ENCODE results near the gene FAM110A. TPM values are rescaled to one million over a fixed set of nuclear protein-coding genes. Genes with fewer than 3 reads are reported as not detected.
"Not testable (repeated sequence)": the region's sequence is repeated elsewhere in the genome, so short reads cannot be mapped to it uniquely, and the experiment has no call there.

The FAM110A gene
- total RNA-seq, 1 donor from 2014 or later = 12.8 TPM

DNA sequence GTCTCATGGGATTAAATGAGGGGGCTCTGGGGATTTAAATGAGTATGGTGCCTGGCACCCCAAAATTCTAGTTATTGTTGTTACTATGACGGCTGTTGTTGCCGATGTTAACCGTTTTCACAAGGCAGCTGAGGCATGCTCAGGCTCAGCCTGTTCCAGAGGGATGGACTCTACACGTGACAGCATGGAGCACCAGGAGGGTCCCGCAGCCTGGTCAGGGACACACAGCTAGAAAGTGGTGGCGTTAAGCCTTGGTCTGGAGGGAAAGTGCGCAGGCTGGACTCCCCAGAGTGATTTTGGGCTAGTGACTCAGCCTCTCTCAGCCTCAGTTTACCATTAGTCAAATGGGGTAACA is 7.0 kb downstream of the FAM110A start:
- Mint-ChIP-seq H3K4me1 (ENCODE audit: low read depth) (peaks cover 33% of the 10 kb centered on the region), H3K36me3 (ENCODE audit: low read depth) (peaks cover 4% of the 10 kb centered on the region), H3K4me3 (ENCODE audit: low read depth) (peak overlapping the region; percentile 34), H3K27ac (no peak overlapping the region), H3K27me3 (ENCODE audit: low read depth) (no peaks in the 10 kb centered on the region), H3K9me3 (no peaks in the 10 kb centered on the region)
- no peak for DNase-seq (ENCODE audit: low spot score)
- intact Hi-C loops (cut with micrococcal nuclease) = no loop called here

DNA sequence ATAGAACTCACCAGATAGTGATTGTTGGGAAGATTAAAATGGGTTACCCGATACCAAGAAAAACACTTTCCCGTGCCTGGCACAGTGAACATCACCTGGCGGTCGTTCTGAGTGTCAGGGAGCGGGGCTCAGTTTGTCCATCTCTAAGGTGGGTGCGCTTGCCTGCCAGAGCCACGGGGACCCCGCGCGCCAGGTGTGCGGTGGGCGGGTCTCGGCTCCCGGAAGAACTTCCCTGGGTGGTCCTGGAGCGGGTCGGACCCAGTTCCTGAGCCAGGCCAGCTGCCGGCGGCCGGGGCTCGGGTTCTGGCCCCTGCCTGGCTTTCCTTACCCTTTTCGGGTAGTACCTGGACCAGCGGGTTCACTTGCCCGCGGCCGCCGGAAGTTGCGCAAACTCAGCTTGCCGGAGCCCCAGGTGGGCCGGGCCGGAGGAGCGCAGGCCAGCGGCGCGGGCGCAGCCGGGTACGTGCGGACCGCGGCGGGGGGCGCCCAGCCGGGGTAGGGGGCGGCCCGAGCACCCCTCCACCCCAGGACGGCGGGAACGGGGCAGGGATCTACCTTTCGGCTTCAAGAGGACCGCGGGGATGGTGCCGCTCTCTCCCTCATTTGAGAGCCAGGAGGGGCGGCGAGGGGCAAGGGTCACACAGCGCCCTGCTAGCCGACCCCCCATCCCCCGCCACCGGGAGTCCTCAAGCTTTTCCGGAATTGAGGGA is 7.5 kb downstream of the FAM110A start:
- no peaks in the 10 kb centered on the region for H3K27me3 Mint-ChIP-seq (ENCODE audit: low read depth)
- H3K4me3 Mint-ChIP-seq (ENCODE audit: low read depth) = peak overlapping the region; percentile 34
- no peak for DNase-seq (ENCODE audit: low spot score)
- H3K9me3 Mint-ChIP-seq = no peaks in the 10 kb centered on the region
- intact Hi-C loops (cut with micrococcal nuclease) = no loop called here
- peaks cover 8% of the 10 kb centered on the region for H3K36me3 Mint-ChIP-seq (ENCODE audit: low read depth)
- no peak overlapping the region for H3K27ac Mint-ChIP-seq
- peaks cover 31% of the 10 kb centered on the region for H3K4me1 Mint-ChIP-seq (ENCODE audit: low read depth)

DNA sequence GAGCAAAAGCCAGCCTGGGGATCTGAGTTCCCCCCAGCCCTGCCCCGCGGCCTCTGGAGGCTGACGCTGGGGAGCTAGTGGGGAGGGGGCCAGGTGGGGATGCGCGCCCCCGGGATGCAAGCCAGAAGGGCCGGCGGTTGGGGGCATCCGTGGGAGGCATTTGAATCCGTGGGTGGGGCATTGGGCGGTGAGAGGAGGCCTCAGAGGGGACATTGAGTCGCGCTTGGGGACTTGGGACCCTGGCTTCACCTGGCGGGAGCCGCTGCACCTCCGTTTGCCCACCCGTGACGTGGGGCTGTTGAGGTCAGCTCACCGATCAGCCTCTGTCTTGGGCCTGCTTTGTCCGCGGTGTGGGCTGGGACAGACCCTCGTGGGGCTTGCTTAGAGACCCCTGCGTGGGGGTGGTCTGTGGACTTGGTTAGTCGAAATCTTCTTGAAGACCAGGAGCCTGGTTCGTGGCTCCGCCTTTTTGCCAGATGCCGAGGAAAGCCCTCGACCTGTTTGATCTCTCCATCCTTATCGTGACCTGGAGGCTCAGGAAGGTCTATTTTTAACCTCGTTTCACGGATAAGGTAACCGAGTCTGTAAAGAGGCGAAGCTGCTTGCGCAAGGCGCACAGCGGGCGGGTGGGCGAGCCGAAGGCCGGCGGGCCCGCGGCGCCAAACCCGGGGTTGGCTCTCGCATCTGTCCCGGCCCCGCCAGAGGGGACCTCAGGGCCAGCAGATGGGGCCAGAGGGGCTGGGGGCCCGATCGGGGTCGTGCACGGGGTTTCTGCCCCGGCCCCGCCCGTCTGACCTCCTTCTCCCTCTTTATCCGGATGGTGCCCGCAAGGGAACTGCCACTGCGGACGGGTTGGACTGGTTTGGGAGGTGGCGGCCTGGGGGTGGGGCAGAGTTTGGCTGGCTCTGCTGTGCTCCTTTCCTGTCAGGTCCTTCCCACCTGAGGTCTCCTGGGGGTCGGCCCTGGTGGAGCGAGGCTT is 8.3 kb downstream of the FAM110A start:
- DNase-seq (ENCODE audit: low spot score) = no peak
- Mint-ChIP-seq H3K9me3 (no peaks in the 10 kb centered on the region), H3K4me3 (ENCODE audit: low read depth) (peak overlapping the region; percentile 39), H3K4me1 (ENCODE audit: low read depth) (peaks cover 33% of the 10 kb centered on the region), H3K36me3 (ENCODE audit: low read depth) (peaks cover 15% of the 10 kb centered on the region), H3K27ac (no peak overlapping the region), H3K27me3 (ENCODE audit: low read depth) (no peaks in the 10 kb centered on the region)
- intact Hi-C loops (cut with micrococcal nuclease) = no loop called here

DNA sequence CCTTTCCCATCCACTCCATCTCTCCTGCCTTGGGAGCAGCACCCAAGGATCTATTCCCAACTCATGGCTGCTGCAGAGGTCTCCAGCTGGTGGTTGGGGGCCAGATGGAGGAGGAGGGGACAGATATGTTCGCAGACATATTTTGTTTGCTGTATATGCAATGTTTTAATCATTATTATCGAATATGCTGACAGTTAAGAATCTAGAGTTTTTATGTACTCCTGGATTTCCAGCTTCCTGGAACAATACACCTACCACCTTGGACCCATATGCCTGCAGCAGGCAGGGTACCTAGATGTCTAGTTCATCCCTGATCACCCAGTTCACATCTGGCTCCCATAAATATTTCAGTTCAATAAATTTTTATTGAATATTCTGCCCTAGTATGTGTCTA is 9.0 kb downstream of the FAM110A start:
- intact Hi-C loops (cut with micrococcal nuclease) = no loop called here
- peaks cover 20% of the 10 kb centered on the region for H3K36me3 Mint-ChIP-seq (ENCODE audit: low read depth)
- no peak overlapping the region for H3K27ac Mint-ChIP-seq
- peaks cover 35% of the 10 kb centered on the region for H3K4me1 Mint-ChIP-seq (ENCODE audit: low read depth)
- DNase-seq (ENCODE audit: low spot score) = no peak
- no peaks in the 10 kb centered on the region for H3K27me3 Mint-ChIP-seq (ENCODE audit: low read depth)
- no peaks in the 10 kb centered on the region for H3K9me3 Mint-ChIP-seq
- H3K4me3 Mint-ChIP-seq (ENCODE audit: low read depth) = no peak overlapping the region

DNA sequence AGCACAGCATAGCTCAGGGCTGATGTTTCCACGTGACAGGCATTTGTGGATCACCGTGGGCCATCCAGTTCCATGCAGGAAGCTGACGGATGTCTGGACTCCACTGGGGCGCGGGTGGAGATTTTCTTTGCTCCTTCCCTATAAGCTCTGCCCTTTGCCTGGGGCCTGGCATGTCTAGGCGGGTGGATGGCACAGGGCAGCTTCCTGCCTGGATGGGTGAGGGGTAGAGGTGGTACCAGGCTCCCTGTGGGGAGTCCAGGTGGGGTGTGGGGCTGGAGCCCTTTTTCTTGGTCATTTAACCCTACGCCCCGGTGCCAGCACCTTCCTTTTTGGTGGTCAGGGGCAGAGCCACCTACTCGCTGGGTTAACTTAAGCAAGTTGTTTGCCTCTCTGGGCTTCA is 10.4 kb downstream of the FAM110A start:
- intact Hi-C loops (cut with micrococcal nuclease) = no loop called here
- H3K27me3 Mint-ChIP-seq (ENCODE audit: low read depth) = no peaks in the 10 kb centered on the region
- H3K4me1 Mint-ChIP-seq (ENCODE audit: low read depth) = peaks cover 33% of the 10 kb centered on the region

DNA sequence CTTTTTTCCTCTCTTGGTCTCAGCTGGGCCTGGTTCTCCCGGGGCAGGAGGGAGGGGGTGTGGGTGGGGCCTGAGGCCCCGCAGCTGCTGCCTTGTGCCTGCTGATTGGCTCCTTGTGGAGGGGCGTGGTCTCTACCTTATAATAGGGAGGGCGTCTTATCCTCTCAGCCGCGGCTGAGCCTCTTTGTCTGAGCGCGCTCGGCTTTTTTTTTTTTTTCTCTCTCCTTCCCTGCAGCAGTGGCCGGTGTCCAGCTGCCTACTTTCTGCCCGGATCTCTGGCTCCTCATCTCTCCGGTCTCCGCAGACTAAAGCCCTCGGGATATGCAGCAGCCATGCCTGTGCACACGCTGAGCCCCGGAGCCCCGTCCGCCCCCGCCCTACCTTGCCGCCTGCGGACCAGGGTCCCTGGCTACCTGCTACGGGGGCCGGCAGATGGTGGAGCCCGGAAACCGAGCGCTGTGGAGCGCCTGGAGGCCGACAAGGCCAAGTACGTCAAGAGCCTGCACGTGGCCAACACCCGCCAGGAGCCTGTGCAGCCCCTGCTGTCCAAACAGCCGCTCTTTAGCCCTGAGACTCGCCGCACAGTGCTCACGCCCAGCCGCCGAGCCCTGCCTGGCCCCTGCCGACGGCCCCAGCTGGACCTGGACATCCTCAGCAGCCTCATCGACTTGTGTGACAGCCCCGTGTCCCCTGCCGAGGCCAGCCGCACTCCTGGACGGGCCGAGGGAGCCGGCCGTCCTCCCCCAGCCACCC is 11.1 kb downstream of the FAM110A start:
- H3K27me3 Mint-ChIP-seq (ENCODE audit: low read depth) = no peaks in the 10 kb centered on the region
- peak overlapping the region; percentile 81 for H3K4me3 Mint-ChIP-seq (ENCODE audit: low read depth)
- peaks cover 17% of the 10 kb centered on the region for H3K36me3 Mint-ChIP-seq (ENCODE audit: low read depth)
- H3K4me1 Mint-ChIP-seq (ENCODE audit: low read depth) = peaks cover 33% of the 10 kb centered on the region
- H3K9me3 Mint-ChIP-seq = no peaks in the 10 kb centered on the region
- intact Hi-C loops (cut with micrococcal nuclease) = no loop called here
- no peak overlapping the region for H3K27ac Mint-ChIP-seq
- peak; percentile 82 for DNase-seq (ENCODE audit: low spot score)

More for the DNA sequence above, 10.4 kb downstream of the FAM110A start:
- H3K36me3 Mint-ChIP-seq (ENCODE audit: low read depth) = peaks cover 15% of the 10 kb centered on the region
- H3K4me3 Mint-ChIP-seq (ENCODE audit: low read depth) = no peak overlapping the region
- no peak overlapping the region for H3K27ac Mint-ChIP-seq
- H3K9me3 Mint-ChIP-seq = no peaks in the 10 kb centered on the region
- no peak for DNase-seq (ENCODE audit: low spot score)

DNA sequence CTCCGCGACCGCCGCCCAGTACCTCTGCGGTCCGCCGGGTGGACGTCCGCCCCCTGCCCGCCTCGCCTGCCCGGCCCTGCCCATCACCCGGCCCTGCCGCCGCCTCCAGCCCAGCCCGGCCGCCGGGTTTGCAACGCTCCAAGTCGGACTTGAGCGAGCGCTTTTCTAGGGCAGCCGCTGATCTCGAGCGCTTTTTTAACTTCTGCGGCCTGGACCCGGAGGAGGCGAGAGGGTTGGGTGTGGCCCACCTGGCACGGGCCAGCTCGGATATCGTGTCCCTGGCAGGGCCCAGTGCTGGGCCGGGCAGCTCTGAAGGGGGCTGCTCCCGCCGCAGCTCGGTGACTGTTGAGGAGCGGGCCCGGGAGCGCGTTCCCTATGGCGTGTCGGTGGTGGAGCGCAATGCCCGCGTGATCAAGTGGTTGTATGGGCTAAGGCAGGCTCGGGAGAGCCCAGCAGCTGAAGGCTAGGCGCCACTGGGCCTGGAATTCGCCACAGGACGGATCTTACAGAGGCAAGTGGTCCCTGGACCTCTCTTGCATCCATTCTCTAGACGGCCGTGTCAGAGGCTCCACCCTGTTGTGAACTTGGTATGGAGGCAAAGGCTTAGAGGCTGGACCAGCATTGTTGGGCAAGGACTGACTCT is 11.8 kb downstream of the FAM110A start:
- Mint-ChIP-seq H3K4me3 (ENCODE audit: low read depth) (peak overlapping the region; percentile 79), H3K9me3 (peaks cover under 1% of the 10 kb centered on the region), H3K36me3 (ENCODE audit: low read depth) (peaks cover 20% of the 10 kb centered on the region), H3K27ac (no peak overlapping the region), H3K4me1 (ENCODE audit: low read depth) (peaks cover 33% of the 10 kb centered on the region), H3K27me3 (ENCODE audit: low read depth) (no peaks in the 10 kb centered on the region)
- DNase-seq (ENCODE audit: low spot score) = no peak
- intact Hi-C loops (cut with micrococcal nuclease) = no loop called here

DNA sequence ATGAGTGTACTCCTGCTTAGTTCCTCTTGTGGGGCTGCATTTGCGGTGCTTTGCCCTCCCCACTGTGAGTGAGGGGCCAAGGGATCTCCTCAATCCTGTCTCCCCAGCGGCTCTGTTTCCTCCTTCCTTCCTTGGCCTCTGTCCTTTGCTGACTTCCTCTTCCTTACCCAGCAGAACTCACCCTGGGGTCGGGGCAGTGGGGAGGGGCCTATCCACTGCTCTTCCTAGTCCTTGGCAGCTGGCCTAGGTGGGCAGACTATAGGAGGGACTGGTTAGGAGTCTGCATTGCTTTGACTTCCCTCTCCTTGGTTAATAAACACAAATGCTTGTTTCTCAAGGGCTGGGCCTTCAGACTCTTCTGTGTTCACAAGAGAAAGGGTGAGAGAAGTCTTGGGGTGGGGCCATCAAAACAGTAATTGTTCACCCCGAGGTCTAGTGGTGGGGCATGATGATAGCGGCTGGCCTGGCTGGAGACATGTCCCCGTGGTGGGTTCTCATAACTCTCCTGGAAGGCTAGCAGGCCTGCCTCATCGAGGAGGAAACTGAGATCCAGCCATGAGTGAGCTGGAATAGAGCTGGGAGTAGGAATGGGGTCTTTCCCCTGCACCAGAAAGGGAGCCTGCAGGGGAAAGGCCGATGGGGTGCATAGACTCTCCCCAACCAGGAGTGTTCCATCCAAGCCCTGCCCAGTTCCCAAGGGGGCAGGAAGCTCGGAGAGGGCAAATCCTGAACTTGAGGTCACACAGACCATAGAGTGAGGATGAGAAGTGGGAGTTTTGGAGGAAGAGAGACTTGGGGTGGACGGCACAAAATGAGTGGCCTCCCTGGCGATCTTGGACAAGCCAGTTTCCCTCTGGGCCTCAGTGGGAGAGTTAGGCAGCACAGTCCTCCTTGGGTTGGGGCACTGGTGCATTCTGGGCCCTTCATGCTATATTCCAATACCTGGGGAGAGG is 12.7 kb downstream of the FAM110A start:
- H3K4me3 Mint-ChIP-seq (ENCODE audit: low read depth) = peak overlapping the region; percentile 79
- peak overlapping the region; percentile 82 for H3K27ac Mint-ChIP-seq
- peaks cover 26% of the 10 kb centered on the region for H3K36me3 Mint-ChIP-seq (ENCODE audit: low read depth)
- H3K4me1 Mint-ChIP-seq (ENCODE audit: low read depth) = peaks cover 36% of the 10 kb centered on the region
- H3K27me3 Mint-ChIP-seq (ENCODE audit: low read depth) = no peaks in the 10 kb centered on the region
- peaks cover 6% of the 10 kb centered on the region for H3K9me3 Mint-ChIP-seq
- DNase-seq (ENCODE audit: low spot score) = no peak
- intact Hi-C loops (cut with micrococcal nuclease) = loop anchor here (2.0 kb wide), 1 partner anchor 13 kb away; the partner anchor contains the start of gene FAM110A

DNA sequence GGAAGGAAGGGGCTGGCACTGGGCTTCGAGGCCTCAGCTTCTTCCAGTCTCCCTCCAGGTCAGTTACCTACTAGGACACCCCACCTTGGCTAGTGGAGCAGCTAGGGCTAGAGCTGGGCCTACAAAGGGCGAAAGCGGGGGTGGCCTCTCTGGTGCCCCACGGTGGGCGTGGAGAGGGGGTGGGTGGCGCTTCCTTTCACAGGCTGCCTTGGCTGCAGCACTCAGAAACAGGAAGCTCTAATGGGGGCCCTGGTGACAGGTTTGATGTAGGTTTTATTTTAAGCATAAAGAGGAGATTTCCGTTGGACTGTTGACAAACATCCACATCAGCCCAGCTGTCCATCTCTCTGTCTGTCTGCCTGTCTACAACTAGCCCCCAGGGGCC is 13.4 kb downstream of the FAM110A start:
- Mint-ChIP-seq H3K4me1 (ENCODE audit: low read depth) (peaks cover 35% of the 10 kb centered on the region), H3K27me3 (ENCODE audit: low read depth) (no peaks in the 10 kb centered on the region), H3K4me3 (ENCODE audit: low read depth) (peak overlapping the region; percentile 79), H3K27ac (peak overlapping the region; percentile 82), H3K36me3 (ENCODE audit: low read depth) (peaks cover 26% of the 10 kb centered on the region), H3K9me3 (peaks cover 6% of the 10 kb centered on the region)
- peak; percentile 46 for DNase-seq (ENCODE audit: low spot score)
- intact Hi-C loops (cut with micrococcal nuclease) = loop anchor here (2.0 kb wide), 1 partner anchor 14 kb away; the partner anchor contains the start of gene FAM110A

DNA sequence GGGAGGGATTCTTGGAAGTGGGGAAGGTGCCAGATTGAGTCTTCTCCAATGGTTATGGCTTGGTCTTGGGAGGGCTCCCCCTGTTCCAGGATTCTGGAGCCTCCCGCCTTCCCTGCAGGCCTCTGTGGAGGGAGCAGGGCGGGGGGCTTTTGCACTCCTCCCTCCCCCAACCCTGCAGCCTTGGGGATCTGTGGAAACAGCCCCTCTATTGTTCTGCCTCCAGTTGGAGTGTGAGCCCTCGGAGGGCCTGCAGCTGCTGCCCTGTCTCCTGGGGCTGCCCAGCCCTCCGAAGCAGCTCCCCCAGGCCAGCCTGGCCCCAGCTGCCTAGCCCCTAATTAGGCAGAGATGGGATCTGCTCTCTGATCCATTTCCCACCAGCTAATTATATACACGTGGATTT is 14.7 kb downstream of the FAM110A start:
- H3K27ac Mint-ChIP-seq = peak overlapping the region; percentile 38
- intact Hi-C loops (cut with micrococcal nuclease) = no loop called here
- peaks cover 28% of the 10 kb centered on the region for H3K36me3 Mint-ChIP-seq (ENCODE audit: low read depth)
- H3K4me1 Mint-ChIP-seq (ENCODE audit: low read depth) = peaks cover 35% of the 10 kb centered on the region
- peaks cover 6% of the 10 kb centered on the region for H3K9me3 Mint-ChIP-seq
- H3K27me3 Mint-ChIP-seq (ENCODE audit: low read depth) = no peaks in the 10 kb centered on the region
- no peak for DNase-seq (ENCODE audit: low spot score)
- no peak overlapping the region for H3K4me3 Mint-ChIP-seq (ENCODE audit: low read depth)

DNA sequence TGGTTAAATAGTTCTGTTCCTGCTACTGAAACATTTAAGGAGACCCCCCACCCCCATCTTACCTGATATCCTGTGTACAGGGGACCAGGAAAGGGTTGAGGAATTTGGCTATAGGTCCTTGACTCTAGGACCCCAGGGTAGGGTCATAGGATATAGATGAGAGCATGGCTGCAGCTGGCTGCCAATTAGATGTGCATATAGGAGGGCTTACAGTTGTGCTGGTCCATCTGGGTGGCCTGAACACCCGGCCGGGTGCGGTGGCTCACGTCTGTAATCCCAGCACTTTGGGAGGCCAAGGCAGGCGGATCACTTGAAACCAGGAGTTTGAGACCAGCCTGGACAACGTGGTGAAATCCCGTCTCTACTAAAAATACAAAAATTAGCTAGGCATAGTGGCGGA is 15.2 kb downstream of the FAM110A start:
- intact Hi-C loops (cut with micrococcal nuclease); H3K4me3 Mint-ChIP-seq (ENCODE audit: low read depth); DNase-seq (ENCODE audit: low spot score); H3K27ac Mint-ChIP-seq; H3K9me3 Mint-ChIP-seq; H3K27me3 Mint-ChIP-seq (ENCODE audit: low read depth): not testable (repeated sequence)
- Mint-ChIP-seq H3K36me3 (ENCODE audit: low read depth) (peaks cover 30% of the 10 kb centered on the region), H3K4me1 (ENCODE audit: low read depth) (peaks cover 38% of the 10 kb centered on the region)

Measured in activated T-helper 2 cell treated with anti-CD3 and anti-CD28 coated beads, Interferon-gamma antibody, Interleukin-2, Interleukin-4, amounts not matched to agents 10 μg/mL and 5 μg/mL and 100 μg/mL, durations not matched to agents 14 hours and 24 hours and 36 hours (primary cell).